K562 (cell line): ENCODE measurements around the gene DOK4. TPM values are rescaled to one million over a fixed set of nuclear protein-coding genes. Genes with fewer than 3 reads are reported as not detected.

Experiments
- ATAC-seq: fragments of 200-7000 bp; cut with Tn5 transposase; 3 replicates; pipeline ENCODE4 v1.9.1; 2020; ENCODE audit warnings: moderate library complexity
- BruUV-seq: library from RNA; stranded (reverse); fragments of 400-500 nt; replicated peaks from 2 replicates; lab custom pipeline; 2021; lab: Mats Ljungman, UMichigan
- CTCF ChIA-PET: fragments of 300-600 bp; formaldehyde crosslinking; extraction: SDS; loops from one replicate; lab custom pipeline; 2021; ENCODE audit warnings: low intra/inter-chr PET ratio; lab: Yijun Ruan, JAX
- POLR2A ChIA-PET: fragments of 300-600, 350-650 bp; sonication (Branson Sonifier 250); formaldehyde crosslinking; extraction: SDS; loops from one replicate; lab custom pipeline; 2021; ENCODE audit warnings: antibody characterized with exemption, inconsistent platforms; lab: Yijun Ruan, JAX
- DNase-seq, 4 experiments: peaks; one replicate each; pipeline versions ENCODE4 v3.0.0 to v3.0.0-alpha.2; 2011 to 2018; ENCODE audit warnings: low spot score in 3 of 4, mixed read lengths in 3 of 4; ENCODE audit errors: extremely low read depth in 1 of 4
- FAIRE-seq: peaks from 2 replicates; lab custom pipeline; 2011; peaks lifted over from hg19 to GRCh38; lab: Jason Lieb, UNC
- H2AFZ ChIP-seq: 2 replicates; pipeline ENCODE4 v1.6.0; 2011; ENCODE audit warnings: low read depth, low read length, control low read depth, inconsistent platforms
- H3K27ac ChIP-seq: fragments of 200-600 bp; 3 replicates; pipeline ENCODE4 v1.8.0; 2011; ENCODE audit warnings: low read depth, mild to moderate bottlenecking, control low read depth, inconsistent platforms, low read length, moderate library complexity, mixed read lengths; ENCODE audit errors: extremely low read depth
- H3K27me3 ChIP-seq, 2 experiments: fragments of 300-600 bp in 1 of 2; 2 replicates in 1 of 2; 3 replicates in 1 of 2; pipeline versions ENCODE4 v1.6.0 to v1.8.0; 2011; ENCODE audit warnings: inconsistent platforms in 2 of 2, low read length in 2 of 2, mild to moderate bottlenecking in 1 of 2, mixed read lengths in 1 of 2, moderate library complexity in 1 of 2; ENCODE audit not compliant: control insufficient read depth in 2 of 2, insufficient read depth in 2 of 2
- H3K36me3 ChIP-seq: fragments of 300-600 bp; 3 replicates; pipeline ENCODE4 v1.8.0; 2011; ENCODE audit warnings: mild to moderate bottlenecking, low read length, inconsistent platforms; ENCODE audit not compliant: control insufficient read depth, insufficient read depth
- H3K4me1 ChIP-seq, 2 experiments: fragments of 200-600 bp in 1 of 2; replicated peaks in 1 of 2; 2 replicates in 1 of 2; 3 replicates in 1 of 2; pipeline versions ENCODE4 v1.5.1 to v1.8.0; 2011; ENCODE audit warnings: inconsistent platforms in 2 of 2, low read length in 2 of 2, mild to moderate bottlenecking in 1 of 2, mixed read lengths in 1 of 2, moderate library complexity in 1 of 2; ENCODE audit not compliant: control insufficient read depth in 2 of 2, insufficient read depth in 2 of 2
- H3K4me2 ChIP-seq: 2 replicates; pipeline ENCODE4 v1.6.1; 2011; ENCODE audit warnings: low read length, control low read depth, inconsistent platforms, mixed read lengths; ENCODE audit not compliant: insufficient read depth
- H3K4me3 ChIP-seq: fragments of 200-600 bp; sonication (generic), shearing (Covaris generic); 2 replicates; pipeline ENCODE4 v1.5.1; 2016; ENCODE audit warnings: control low read depth, inconsistent platforms
- H3K79me2 ChIP-seq: fragments of 200-600 bp; 3 replicates; pipeline ENCODE4 v1.8.0; 2011; ENCODE audit warnings: low read length, inconsistent platforms; ENCODE audit not compliant: control insufficient read depth, insufficient read depth
- H3K9ac ChIP-seq, 2 experiments: 2 replicates each; pipeline versions ENCODE4 v1.6.0 to v1.6.1; 2011; ENCODE audit warnings: low read depth in 2 of 2, low read length in 2 of 2, control low read depth in 1 of 2, inconsistent platforms in 1 of 2, mild to moderate bottlenecking in 1 of 2, mixed read lengths in 1 of 2; ENCODE audit not compliant: insufficient read depth in 1 of 2
- H3K9me1 ChIP-seq: one replicate; pipeline ENCODE4 v1.6.0; 2011; ENCODE audit warnings: inconsistent platforms, mild to moderate bottlenecking, low read length, moderate library complexity; ENCODE audit not compliant: control insufficient read depth, insufficient read depth
- H3K9me3 ChIP-seq: replicated peaks from 2 replicates; pipeline ENCODE4 v1.5.1; 2011; ENCODE audit warnings: low read depth, low read length, inconsistent platforms; ENCODE audit not compliant: control insufficient read depth, insufficient read depth
- H4K20me1 ChIP-seq: replicated peaks from 2 replicates; pipeline ENCODE4 v1.6.1; 2011; ENCODE audit warnings: low read length, inconsistent platforms, mixed read lengths; ENCODE audit not compliant: control insufficient read depth, insufficient read depth
- CCNT2 ChIP-seq: IDR thresholded peaks from 2 replicates; pipeline ENCODE4 v1.6.1; 2011; ENCODE audit warnings: borderline replicate concordance, low read depth, mild to moderate bottlenecking, moderate library complexity, mixed read lengths, low read length; ENCODE audit not compliant: insufficient read length; ENCODE audit errors: extremely low read depth
- DIDO1 ChIP-seq: fragments of 450-650 bp; IDR thresholded peaks from 2 replicates; pipeline ENCODE4 v1.6.1; 2016; ENCODE audit warnings: low read depth, missing biosample characterization, missing genetic modification characterization
- GABPB2 ChIP-seq: fragments of 250-450 bp; sonication (Bioruptor Pico); conservative IDR thresholded peaks from 2 replicates; pipeline ENCODE4 v1.5.1; 2021; ENCODE audit warnings: mild to moderate bottlenecking
- GATAD2B ChIP-seq: fragments of 450-650 bp; IDR thresholded peaks from 2 replicates; pipeline ENCODE4 v1.6.1; 2017; ENCODE audit warnings: mild to moderate bottlenecking, borderline replicate concordance
- JUND ChIP-seq, 2 experiments: IDR thresholded peaks; 2 replicates in 1 of 2; 3 replicates in 1 of 2; pipeline ENCODE4 v1.6.1; 2011; ENCODE audit warnings: borderline replicate concordance in 2 of 2, low read depth in 2 of 2, low read length in 2 of 2, improper control_type of control experiment in 1 of 2, missing biosample characterization in 1 of 2, missing genetic modification characterization in 1 of 2, missing genetic modification reagents in 1 of 2
- KDM1A ChIP-seq, 2 experiments: fragments of 450-650 bp; IDR thresholded peaks; 2 replicates each; pipeline ENCODE4 v1.6.1; 2016; ENCODE audit warnings: mild to moderate bottlenecking in 2 of 2
- MAFG ChIP-seq: fragments of 450-650 bp; conservative IDR thresholded peaks from 2 replicates; pipeline ENCODE4 v1.6.1; 2016; ENCODE audit warnings: missing genetic modification characterization, missing compliant biosample characterization
- PCBP1 ChIP-seq: fragments of 200-400 bp; formaldehyde crosslinking; IDR thresholded peaks from 2 replicates; pipeline ENCODE4 v1.6.1; 2018; ENCODE audit warnings: mild to moderate bottlenecking, low read depth, low read length; ENCODE audit not compliant: poor library complexity, severe bottlenecking
- SREBF2 ChIP-seq: sonication (generic); formaldehyde crosslinking; IDR thresholded peaks from 2 replicates; pipeline ENCODE4 v1.4.0; 2020; ENCODE audit warnings: mild to moderate bottlenecking, missing genetic modification reagents
- ZMIZ1 ChIP-seq, 2 experiments: fragments of 150-350 bp in 1 of 2; IDR thresholded peaks; 2 replicates each; pipeline ENCODE4 v1.6.1; 2012 to 2016; ENCODE audit warnings: low read depth in 2 of 2, low read length in 2 of 2, mild to moderate bottlenecking in 1 of 2, moderate library complexity in 1 of 2
- WGBS: fragments of 100-300 bp; shearing (Covaris generic); methylation state at CpG from one replicate; pipeline ENCODE4 v1.1.6; 2016; ENCODE audit warnings: low coverage, mixed read lengths; ENCODE audit not compliant: insufficient coverage; ENCODE audit errors: missing lambda C conversion rate; 5-methylcytosine and 5-hydroxymethylcytosine counted together
- in situ Hi-C: fragments of 300-500 bp; cut with MboI; formaldehyde crosslinking; loops from 4 replicates; pipeline ENCODE4 v1.15.0; 2018; ENCODE audit warnings: inconsistent platforms, mixed read lengths
- intact Hi-C: fragments of 100-400 bp; cut with micrococcal nuclease; formaldehyde crosslinking; loops from 2 replicates; pipeline ENCODE4 v1.14.2; 2022
- polyA plus RNA-seq, 8 experiments: library from polyadenylated mRNA; depleted of rRNA in 4 of 8; stranded (reverse) in 5 of 8; unstranded in 3 of 8; fragments of >200 nt; fragmentation: Nextera tagmentation in 2 of 8; fragmentation: Illumina TruSeq in 1 of 8; extraction: Ambion mirVana in 2 of 8; extraction: Trizol in 1 of 8; gene quantifications; 2 replicates each; pipeline versions ENCODE4 v1.2.1 to v1.2.3, GENCODE V29; 2011 to 2014; ENCODE audit warnings: inconsistent platforms in 1 of 8, missing spikeins in 1 of 8
- total RNA-seq, 7 experiments: library from RNA; depleted of rRNA in 6 of 7; stranded (reverse); fragments of >200 nt in 6 of 7; fragmentation: Illumina TruSeq in 2 of 7; extraction: Trizol in 2 of 7; gene quantifications; 2 replicates each; pipeline versions ENCODE4 v1.2.1 to v1.2.3, GENCODE V29; 2011 to 2021; ENCODE audit warnings: low replicate concordance in 1 of 7
- TF ChIP-seq, protein P1 (sequence below), 2 experiments: IDR thresholded peaks in 1 of 2; conservative IDR thresholded peaks in 1 of 2; 2 replicates each; pipeline ENCODE4 v1.6.1; 2016; ENCODE audit warnings: low read depth in 2 of 2, mild to moderate bottlenecking in 1 of 2, missing compliant biosample characterization in 1 of 2, missing genetic modification characterization in 1 of 2, moderate library complexity in 1 of 2
- TF ChIP-seq, protein P2 (sequence below): fragments of 250-450 bp; sonication (Bioruptor Pico); IDR thresholded peaks from 2 replicates; pipeline ENCODE4 v1.4.0; 2020; ENCODE audit warnings: mild to moderate bottlenecking

Gene DOK4
- total and polyA plus RNA-seq, 9 of the 15 experiments (the other 6 are each of a cell fraction or from before 2014, with no cell fraction given), result 0.10 to 14.4 (median 8.3) TPM

GRCh38 chr16:57527027-57527426 is 40.7 kb upstream of the DOK4 start (continued):
- TF ChIP-seq JUND (IDR thresholded peaks at IDR 0.05; ENCODE audit: borderline replicate concordance, low read depth, low read length) (no peak), JUND (tag; IDR thresholded peaks at IDR 0.05; ENCODE audit: borderline replicate concordance, low read depth, low read length) (no peak), MAFG (no peak), PCBP1 (no peak)

- FAIRE-seq, result no peak
- peaks cover 13 to 29% of the 10 kb centered on the region in 2 experiments for H3K4me1 ChIP-seq
- TF ChIP-seq GABPB2 (CRISPR knock-in tag), result no peak
- TF ChIP-seq, protein P1, sequence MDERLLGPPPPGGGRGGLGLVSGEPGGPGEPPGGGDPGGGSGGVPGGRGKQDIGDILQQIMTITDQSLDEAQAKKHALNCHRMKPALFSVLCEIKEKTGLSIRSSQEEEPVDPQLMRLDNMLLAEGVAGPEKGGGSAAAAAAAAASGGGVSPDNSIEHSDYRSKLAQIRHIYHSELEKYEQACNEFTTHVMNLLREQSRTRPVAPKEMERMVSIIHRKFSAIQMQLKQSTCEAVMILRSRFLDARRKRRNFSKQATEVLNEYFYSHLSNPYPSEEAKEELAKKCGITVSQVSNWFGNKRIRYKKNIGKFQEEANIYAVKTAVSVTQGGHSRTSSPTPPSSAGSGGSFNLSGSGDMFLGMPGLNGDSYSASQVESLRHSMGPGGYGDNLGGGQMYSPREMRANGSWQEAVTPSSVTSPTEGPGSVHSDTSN (CRISPR knock-in tag; IDR thresholded peaks at IDR 0.05; ENCODE audit: low read depth), result no peak
- TF ChIP-seq, protein P1 (tag; conservative IDR thresholded peaks at IDR 0.05; ENCODE audit: low read depth), result no peak
- no peak for TF ChIP-seq KDM1A (IDR thresholded peaks at IDR 0.05)
- no peak for TF ChIP-seq DIDO1 (tag)
- no peak for TF ChIP-seq GATAD2B
- TF ChIP-seq, protein P2, sequence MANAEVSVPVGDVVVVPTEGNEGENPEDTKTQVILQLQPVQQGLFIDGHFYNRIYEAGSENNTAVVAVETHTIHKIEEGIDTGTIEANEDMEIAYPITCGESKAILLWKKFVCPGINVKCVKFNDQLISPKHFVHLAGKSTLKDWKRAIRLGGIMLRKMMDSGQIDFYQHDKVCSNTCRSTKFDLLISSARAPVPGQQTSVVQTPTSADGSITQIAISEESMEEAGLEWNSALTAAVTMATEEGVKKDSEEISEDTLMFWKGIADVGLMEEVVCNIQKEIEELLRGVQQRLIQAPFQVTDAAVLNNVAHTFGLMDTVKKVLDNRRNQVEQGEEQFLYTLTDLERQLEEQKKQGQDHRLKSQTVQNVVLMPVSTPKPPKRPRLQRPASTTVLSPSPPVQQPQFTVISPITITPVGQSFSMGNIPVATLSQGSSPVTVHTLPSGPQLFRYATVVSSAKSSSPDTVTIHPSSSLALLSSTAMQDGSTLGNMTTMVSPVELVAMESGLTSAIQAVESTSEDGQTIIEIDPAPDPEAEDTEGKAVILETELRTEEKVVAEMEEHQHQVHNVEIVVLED, result no peak
- TF ChIP-seq ZMIZ1 (IDR thresholded peaks at IDR 0.05; ENCODE audit: low read depth in 2 of 2, low read length in 2 of 2), result no peak
- no peak for TF ChIP-seq SREBF2 (CRISPR knock-in tag)
- TF ChIP-seq CCNT2, result no peak
These were observed 40.2 kb upstream of the DOK4 start for GRCh38 chr16:57526498-57526897.

More at GRCh38 chr16:57526498-57526897, 40.2 kb upstream of the DOK4 start:
- ChIA-PET CTCF (no interaction called here), POLR2A (interaction anchor here (0.6 to 1.1 kb wide), 4 partner anchors 9 to 139 kb away, joined by 3 to 6 read pairs (median 4); no protein-coding TSS in a partner anchor)
- Histone ChIP-seq H3K27me3 (no peaks in the 10 kb centered on the region; a peak in 1 of 5 replicates), H3K27ac (no peak overlapping the region), H3K4me2 (no peak overlapping the region), H3K9me1 (no peaks in the 10 kb centered on the region), H2AFZ (no peak overlapping the region), H3K9me3 (no peaks in the 10 kb centered on the region), H3K9ac (no peak overlapping the region), H4K20me1 (no peaks in the 10 kb centered on the region), H3K79me2 (no peaks in the 10 kb centered on the region), H3K36me3 (no peaks in the 10 kb centered on the region), H3K4me3 (no peak overlapping the region)
- DNase-seq, result no peak
- no peak for ATAC-seq
- intact Hi-C loops (no loop called here), in situ Hi-C loops (no loop called here)
- no TSS peak for BruUV-seq
- WGBS, result 65% methylated on average over 6 of the region's 6 CpGs
